Adrenal gland (tissue), 5 donors: ENCODE measurements around the gene GNAO1.

Source experiments
- POLR2A ChIP-seq, 2 donors: fragments of 450-650 bp; IDR thresholded peaks; one replicate each; pipeline ENCODE4 v1.6.1; 2017; ENCODE audit warnings: antibody characterized with exemption in 2 of 2, mild to moderate bottlenecking in 2 of 2, moderate library complexity in 1 of 2
- TF ChIP-seq, protein P1 (sequence below), 6 experiments: fragments of 450-650 bp in 4 of 6; fragments of 200-600 bp in 2 of 6; sonication (generic) in 1 of 6; IDR thresholded peaks; 1 replicate in 5 of 6; 2 replicates in 1 of 6; pipeline versions ENCODE4 v1.5.1 to v1.8.0; 2016 to 2021; ENCODE audit warnings: antibody characterized with exemption in 6 of 6, mild to moderate bottlenecking in 2 of 6, moderate library complexity in 1 of 6
- donor health status: DM: no; HTN: no; CAD: no.

DNA sequence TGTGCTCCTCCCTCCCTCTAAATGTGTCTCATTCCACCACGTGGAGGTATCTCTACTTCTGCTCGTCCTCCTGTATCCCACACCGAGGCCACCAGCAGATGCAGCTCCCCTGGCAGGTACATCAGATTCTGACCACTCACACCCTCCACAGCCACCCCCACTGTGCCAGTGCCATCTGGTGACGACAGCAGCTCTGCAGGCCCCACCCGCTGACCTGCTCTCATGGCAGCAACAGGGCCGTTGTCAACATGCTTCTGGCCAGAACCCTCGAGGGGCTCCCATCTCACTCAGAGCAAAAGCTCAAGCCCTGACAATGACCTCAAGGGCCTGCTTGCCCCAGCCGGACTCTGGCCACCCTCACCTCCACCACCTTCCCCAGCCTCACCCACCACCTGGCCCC lies 140.6 kb downstream of the GNAO1 start:
- TF ChIP-seq, protein P1, sequence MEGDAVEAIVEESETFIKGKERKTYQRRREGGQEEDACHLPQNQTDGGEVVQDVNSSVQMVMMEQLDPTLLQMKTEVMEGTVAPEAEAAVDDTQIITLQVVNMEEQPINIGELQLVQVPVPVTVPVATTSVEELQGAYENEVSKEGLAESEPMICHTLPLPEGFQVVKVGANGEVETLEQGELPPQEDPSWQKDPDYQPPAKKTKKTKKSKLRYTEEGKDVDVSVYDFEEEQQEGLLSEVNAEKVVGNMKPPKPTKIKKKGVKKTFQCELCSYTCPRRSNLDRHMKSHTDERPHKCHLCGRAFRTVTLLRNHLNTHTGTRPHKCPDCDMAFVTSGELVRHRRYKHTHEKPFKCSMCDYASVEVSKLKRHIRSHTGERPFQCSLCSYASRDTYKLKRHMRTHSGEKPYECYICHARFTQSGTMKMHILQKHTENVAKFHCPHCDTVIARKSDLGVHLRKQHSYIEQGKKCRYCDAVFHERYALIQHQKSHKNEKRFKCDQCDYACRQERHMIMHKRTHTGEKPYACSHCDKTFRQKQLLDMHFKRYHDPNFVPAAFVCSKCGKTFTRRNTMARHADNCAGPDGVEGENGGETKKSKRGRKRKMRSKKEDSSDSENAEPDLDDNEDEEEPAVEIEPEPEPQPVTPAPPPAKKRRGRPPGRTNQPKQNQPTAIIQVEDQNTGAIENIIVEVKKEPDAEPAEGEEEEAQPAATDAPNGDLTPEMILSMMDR (IDR thresholded peaks at IDR 0.05) = no peak
- no peak for TF ChIP-seq POLR2A (IDR thresholded peaks at IDR 0.05)
